Endothelial cell of umbilical vein (primary cell): ENCODE data around the gene NFS1.
"Not testable (repeated sequence)": the region's sequence is repeated elsewhere in the genome, so short reads cannot be mapped to it uniquely, and the experiment has no call there.

ENCODE experiments used
- EZH2 ChIP-seq: IDR thresholded peaks from 2 replicates; pipeline ENCODE4 v1.6.1; 2012; ENCODE audit warnings: borderline replicate concordance, low read depth, mild to moderate bottlenecking, moderate library complexity, low read length, inconsistent platforms; ENCODE audit not compliant: severe bottlenecking
- JUN ChIP-seq: IDR thresholded peaks from 2 replicates; pipeline ENCODE4 v1.6.1; 2011; ENCODE audit warnings: borderline replicate concordance, low read depth; ENCODE audit not compliant: insufficient read length, insufficient read depth
- POLR2A ChIP-seq: IDR thresholded peaks from 2 replicates; pipeline ENCODE4 v1.6.1; 2012; ENCODE audit warnings: low read depth, mild to moderate bottlenecking, control low read depth, low read length
- POLR2AphosphoS5 ChIP-seq: IDR thresholded peaks from 2 replicates; pipeline ENCODE4 v1.6.1; 2012; ENCODE audit warnings: low read depth, mild to moderate bottlenecking, control low read depth, low read length, moderate library complexity; ENCODE audit not compliant: insufficient read depth
- TF ChIP-seq, protein P1 (sequence below), 2 donors: IDR thresholded peaks; 1 replicate in 1 of 2; 2 replicates in 1 of 2; pipeline ENCODE4 v1.5.1; 2011; ENCODE audit warnings: low read length in 2 of 2, mild to moderate bottlenecking in 2 of 2, moderate library complexity in 2 of 2, control low read depth in 1 of 2, inconsistent platforms in 1 of 2, low read depth in 1 of 2; ENCODE audit not compliant: insufficient read depth in 1 of 2; ENCODE audit errors: extremely low read depth in 1 of 2
- TF ChIP-seq, protein P2 (sequence below): IDR thresholded peaks from 2 replicates; pipeline ENCODE4 v1.6.1; 2011; ENCODE audit not compliant: insufficient read depth, insufficient read length

DNA sequence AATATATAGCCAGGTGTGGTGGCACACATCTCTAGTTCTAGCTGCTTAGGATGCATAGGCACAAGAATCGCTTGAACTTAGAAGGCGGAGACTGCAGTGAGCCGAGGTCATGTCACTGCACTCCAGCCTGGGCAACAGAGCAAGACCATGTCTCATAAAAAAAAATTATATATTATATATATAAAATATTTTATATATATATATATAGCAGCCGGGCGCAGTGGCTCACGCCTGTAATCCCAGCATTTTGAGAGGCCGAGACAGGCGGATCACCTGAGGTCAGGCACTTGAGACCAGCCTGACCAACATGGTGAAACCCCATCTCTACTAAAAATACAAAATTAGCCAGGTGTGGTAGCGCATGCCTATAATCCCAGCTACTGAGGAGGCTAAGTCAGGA lies 13.8 kb downstream of the NFS1 start:
- TF ChIP-seq, protein P1, sequence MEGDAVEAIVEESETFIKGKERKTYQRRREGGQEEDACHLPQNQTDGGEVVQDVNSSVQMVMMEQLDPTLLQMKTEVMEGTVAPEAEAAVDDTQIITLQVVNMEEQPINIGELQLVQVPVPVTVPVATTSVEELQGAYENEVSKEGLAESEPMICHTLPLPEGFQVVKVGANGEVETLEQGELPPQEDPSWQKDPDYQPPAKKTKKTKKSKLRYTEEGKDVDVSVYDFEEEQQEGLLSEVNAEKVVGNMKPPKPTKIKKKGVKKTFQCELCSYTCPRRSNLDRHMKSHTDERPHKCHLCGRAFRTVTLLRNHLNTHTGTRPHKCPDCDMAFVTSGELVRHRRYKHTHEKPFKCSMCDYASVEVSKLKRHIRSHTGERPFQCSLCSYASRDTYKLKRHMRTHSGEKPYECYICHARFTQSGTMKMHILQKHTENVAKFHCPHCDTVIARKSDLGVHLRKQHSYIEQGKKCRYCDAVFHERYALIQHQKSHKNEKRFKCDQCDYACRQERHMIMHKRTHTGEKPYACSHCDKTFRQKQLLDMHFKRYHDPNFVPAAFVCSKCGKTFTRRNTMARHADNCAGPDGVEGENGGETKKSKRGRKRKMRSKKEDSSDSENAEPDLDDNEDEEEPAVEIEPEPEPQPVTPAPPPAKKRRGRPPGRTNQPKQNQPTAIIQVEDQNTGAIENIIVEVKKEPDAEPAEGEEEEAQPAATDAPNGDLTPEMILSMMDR (IDR thresholded peaks at IDR 0.05; ENCODE audit: extremely low read depth in 1 of 2, insufficient read depth in 1 of 2, low read depth in 1 of 2, low read length in 2 of 2): not testable (repeated sequence)
- TF ChIP-seq EZH2, POLR2AphosphoS5, POLR2A, JUN: not testable (repeated sequence)
- TF ChIP-seq, protein P2, sequence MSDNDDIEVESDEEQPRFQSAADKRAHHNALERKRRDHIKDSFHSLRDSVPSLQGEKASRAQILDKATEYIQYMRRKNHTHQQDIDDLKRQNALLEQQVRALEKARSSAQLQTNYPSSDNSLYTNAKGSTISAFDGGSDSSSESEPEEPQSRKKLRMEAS: not testable (repeated sequence)
